DMS 273 (cell line): ENCODE measurements around the gene POLD3.

Source experiments
- DNase-seq: peaks from one replicate; lab custom pipeline; 2025; ENCODE audit not compliant: unreplicated experiment; lab: John Stamatoyannopoulos, UW

POLD3 gene, protein sequence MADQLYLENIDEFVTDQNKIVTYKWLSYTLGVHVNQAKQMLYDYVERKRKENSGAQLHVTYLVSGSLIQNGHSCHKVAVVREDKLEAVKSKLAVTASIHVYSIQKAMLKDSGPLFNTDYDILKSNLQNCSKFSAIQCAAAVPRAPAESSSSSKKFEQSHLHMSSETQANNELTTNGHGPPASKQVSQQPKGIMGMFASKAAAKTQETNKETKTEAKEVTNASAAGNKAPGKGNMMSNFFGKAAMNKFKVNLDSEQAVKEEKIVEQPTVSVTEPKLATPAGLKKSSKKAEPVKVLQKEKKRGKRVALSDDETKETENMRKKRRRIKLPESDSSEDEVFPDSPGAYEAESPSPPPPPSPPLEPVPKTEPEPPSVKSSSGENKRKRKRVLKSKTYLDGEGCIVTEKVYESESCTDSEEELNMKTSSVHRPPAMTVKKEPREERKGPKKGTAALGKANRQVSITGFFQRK

DNA sequence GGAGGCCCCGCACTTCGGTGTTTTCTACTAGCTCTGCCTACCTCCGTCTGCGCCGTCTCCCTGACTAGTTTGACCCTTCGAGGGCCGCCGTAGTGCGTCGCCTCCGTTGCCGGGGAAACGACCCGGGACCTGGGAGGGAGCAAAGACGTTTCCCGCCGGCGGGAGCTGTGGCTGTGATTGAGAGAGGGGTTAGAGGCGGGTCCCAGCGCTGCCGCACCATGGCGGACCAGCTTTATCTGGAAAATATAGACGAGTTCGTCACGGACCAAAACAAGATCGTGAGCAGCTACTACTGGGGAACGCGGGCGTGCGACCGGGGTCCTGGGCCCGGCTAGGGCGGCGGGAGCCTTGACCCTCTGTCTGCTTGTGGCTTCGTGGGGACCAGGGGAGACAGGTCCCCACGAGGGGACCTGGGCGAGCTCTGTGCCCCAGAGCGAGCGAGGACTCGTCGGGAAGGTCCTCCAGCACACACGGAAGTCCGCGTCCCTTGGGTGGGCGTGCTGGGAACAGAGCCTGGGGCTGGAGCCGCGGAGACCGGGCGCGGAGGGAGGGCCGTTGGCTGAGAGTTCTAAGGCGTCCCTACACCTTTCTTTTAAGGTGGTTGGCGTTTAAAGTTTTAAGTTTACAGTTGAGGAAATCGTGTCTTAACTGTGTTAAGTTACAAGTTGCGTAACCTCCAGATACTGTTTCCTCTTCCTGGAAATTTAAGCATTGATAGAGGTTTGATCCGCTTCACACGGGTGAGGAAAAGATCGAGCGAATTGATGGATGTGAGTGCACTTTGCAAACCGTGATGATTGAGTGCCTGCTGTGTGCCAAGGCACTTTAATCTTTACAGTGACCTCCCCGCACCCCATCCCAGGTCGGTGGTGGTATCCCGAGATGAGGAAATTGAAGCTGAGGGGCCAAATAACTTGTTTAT, at the start of gene POLD3:
Gene POLD3 (plus strand): TSS at position 142 of the 922 bp plus-strand sequence. CDS start 77 bp downstream, at position 219.
- peak; percentile 95 for DNase-seq

DNA sequence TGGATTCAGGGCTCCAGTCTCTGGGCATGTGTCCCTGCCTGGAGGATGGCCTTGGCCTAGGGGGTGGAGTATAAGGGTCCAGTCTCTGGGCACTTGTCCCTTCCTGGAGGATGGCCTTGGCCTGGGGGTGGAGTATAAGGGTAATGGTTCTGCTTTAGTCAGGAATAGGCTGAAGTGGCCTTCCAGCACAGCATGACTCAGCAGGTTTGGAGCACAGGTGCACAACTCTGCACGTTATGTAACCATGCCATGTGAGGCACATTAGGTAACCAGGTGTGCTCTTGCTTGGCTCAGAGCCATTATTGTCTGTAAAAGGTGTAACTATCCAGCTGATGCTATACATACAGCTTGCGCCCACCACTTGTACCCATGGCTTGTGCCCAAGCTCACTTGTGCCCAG, 48.4 kb upstream of the POLD3 start:
- DNase-seq, result peak; percentile 17

DNA sequence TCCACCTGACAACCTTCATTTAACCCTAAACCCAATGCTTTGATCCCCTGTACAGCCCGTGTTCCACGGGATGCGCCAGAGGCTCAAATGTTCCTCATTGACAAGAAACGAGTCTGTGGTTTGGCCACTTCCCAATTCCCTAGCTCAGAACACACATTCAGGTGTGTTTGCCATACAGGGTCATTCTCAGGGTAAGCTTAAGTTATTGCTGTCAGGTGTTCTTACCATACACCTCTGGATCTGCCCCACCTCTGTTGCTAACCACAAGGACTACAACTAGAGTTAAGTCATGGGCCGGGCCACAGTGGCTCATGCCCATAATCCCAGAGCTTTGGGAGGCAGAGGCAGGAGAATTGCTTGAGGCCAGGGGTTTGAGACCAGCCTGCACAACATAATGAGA, 45.6 kb upstream of the POLD3 start:
- no peak for DNase-seq

DNA sequence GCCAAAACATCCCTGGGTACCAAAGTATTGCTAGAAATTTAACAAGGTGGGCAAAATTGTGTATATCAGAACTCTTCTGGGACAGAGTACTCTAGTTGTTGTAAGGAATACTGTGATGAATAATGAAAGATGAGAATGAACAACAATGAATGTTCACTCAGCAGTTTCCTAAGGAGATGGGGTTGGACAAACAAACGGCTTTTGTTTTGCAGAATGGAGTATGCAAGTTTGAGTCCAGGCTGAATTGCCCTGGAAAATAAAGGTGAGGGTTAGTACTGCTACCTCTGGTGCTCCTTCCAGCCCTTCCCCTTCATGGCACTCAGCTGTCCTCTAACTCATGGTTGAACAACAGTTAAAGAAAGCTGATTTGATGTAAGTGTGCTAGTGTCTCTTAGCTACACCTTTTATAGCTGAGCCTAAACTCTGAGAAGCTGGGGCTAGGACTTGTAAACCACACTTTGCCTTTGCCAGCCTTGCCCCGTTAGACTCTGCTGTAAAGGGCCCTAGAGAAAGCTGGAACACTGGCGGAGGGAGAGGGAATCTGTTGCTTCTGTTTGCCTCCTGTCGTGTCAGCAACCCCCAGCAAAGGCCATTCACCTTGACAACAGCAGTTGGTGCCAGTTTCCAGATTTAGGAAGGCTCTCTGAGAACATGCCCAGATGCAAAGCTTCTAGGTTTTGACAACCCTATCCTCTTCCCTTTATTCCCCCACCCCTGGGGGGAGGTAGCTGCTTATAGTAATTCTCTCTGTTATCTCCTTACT, 41.2 kb upstream of the POLD3 start:
- DNase-seq, result peak; percentile 10

DNA sequence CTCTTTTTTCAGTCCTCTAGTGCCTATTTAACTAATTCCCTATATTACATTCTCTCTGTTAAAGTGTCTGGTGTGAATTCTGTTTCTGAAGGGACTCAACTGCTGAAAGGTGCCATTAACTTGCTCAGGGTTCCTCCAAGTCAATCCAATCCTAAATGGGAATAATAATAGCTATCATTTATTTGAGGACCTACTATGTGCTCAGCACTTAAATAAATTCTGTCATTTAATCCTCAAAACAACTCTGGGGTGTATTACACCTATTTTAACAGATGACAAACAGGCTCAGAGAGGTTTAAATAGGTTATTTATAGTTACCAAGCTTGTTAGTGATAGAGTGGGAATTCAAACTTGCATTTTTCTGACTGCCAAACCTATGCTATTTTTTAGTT, 40.6 kb upstream of the POLD3 start:
- DNase-seq, result no peak

DNA sequence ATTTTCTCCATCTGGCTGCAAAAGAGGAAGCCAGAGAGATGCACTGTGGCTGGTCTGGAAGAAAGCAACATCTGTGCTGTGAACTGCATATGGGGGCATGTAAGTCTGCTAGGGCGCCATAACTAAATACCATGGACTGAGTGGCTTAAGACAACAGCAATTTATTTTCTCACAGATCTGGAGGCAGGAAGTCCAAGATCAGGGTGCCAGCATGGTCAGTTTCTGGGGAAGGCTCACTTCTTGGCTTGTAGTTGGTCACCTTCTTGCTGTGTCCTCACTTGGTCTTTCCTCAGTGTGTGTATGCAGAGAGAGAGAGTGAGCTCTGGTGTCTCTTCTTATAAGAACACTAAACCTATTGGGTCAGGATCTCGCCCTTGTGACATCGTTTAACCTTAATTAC, 34.9 kb upstream of the POLD3 start:
- DNase-seq, result no peak

DNA sequence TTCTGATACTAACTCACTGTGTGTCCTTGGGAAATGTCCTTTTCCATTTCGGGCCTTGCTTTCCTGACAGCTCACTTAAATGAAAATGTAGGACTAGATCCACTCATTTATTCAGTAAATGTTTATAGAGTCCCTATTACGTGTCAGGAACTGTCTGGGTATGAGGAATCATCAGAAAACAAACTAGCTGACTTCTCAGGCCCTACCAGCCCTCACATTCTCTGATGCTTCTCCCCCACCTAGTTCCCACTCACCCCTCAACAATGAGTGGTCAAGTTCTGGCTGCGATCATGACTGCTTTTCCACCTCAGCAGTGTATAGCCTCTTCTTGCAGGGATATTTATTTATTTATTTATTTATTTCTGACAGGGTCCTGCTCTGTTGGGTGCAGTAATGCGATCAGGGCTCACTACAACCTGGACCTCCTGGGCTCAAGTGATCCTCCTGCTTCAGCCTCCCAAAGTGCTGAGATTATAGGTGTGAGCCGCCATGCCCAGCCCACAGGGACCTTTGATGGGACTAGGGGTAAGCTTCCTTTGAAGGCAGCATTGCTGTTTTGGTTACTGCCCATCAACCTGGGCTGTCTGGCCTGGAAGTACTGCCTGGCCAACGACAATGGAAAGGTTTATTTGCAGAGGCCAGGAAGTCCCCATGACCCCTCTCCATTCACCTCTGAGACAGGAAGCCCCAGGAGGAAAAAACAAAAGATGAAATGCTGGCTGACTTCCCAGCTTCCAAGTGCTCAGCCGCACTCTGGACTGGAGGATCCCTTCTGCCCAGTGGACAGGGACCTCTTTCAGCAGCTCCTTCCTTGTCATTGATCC, 33.1 kb upstream of the POLD3 start:
- no peak for DNase-seq

DNA sequence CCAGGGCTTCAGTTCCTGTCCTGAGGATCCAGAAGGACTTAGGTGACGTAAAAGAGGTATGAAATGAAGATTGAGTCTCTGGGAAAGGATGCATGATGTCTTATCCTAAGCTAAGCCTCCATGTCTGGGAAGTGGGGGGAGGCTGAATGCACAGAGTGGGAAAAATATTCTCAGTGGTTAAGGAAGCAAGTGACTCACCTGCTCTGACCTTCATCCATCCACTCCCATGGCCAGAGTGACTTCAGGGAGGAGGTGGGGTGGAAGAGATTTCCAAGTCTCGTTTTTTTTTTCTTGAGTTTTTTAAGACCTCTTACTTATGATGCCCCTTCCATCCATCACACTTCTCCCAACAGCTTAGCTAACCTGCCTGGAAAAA, 32.5 kb upstream of the POLD3 start:
- no peak for DNase-seq

DNA sequence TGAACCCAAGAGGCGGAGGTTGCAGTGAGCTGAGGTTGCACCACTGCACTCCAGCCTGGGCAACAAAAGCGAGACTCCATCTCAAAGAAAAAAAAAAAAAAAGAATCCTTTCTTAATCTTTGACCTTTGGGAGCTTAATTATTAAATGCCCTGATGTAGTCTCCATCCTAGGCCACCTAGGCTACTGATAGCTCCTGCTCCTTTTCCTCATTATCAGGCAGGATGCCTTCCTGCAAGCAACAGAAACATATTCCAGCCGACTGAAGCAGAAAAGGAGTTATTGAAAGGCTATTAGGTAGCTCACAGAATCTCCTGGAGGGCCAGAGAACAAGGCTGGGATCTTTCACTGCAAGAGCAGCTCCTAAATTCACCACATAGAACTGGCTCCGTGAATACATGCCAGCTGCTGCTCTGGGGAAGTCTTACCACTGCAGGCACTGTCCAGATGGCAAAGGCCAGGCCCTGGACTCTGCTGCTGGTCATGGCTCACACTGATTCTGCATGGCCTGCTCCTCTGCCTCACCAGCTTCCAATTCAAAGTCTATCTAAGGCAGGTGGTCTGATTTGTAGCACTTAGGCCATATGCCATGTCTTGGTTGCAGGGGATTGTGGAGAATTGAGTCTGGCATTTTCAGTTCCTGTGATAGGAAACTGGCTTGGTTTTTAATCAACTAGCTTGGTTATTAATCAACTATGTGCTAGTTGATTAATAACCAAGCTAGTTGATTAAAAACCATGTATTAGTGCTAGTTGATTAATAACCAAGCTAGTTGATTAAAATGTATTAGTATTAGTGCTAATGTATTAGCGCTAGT, 26.0 kb upstream of the POLD3 start:
- peak; percentile 35 for DNase-seq

DNA sequence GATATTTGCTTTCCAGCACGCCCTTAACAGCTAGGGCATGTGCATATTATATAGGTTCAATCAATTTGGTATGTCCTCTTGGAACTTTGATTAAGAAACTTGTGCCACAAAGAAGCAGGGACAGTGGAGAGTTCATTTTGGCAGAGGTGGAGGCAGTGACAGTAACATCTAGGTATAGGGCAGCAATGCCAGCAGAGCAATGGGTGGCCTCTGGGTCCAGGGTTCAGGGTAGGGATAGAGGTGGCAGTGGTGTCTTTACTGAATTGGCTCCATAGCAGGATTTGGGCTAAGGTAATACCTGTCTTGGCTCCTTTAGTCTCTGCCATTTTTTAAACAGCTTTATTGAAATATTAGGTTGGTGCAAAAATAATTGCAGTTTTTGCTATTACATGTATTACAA, 24.4 kb upstream of the POLD3 start:
- no peak for DNase-seq

DNA sequence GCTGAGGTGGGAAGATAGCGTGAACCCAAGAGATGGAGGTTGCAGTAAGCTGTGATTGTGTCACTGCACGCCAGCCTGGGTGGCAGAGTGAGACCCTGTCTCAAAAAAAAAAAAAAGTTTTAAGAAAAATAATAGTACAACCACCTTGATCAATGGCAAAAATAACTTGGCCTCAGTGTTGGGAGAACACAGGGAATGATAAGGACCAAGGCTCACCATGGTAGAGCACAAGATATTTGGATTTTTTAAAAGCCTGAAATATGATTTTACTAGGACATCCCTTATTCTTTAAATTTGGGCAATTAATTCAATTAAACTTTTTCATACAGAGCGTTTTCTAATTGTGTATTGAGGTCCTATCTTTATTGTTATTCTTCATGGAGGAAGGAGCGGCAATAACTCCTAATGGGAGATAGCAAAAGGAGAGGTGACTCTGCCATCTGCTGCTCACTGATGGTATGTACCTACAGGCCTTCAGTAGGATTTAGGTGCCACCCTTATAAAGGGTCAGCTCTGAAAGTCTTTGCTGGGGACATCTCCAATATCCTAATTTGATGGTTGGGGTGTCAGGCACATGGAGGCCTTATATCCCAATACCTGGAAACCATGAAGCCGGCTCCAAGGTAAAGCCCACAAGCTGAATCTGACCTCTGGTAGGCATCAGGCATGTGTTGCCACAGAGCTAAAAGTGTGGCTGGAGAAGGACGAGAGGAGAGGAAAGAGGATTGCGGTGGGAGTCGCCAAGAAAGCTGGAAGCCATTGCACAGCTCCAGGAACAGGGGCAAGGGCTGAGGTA, 21.9 kb upstream of the POLD3 start:
- peak; percentile 64 for DNase-seq

DNA sequence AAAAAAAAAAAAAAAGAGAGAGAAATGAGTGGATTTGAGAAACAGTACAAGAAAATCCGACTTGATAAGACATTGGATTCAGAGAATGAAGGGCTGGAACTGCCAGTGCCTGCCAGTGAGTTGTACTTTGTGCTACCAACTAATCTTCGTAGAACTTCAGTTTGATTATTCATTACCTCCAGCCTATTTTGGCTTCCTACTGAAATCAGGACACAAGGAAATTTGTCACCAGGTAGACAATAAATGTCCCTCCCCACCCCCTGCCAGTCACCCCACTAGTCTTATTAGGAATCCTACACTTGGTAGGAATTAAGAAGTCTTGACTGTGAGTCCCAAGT, 21.4 kb upstream of the POLD3 start:
- DNase-seq, result no peak

DNA sequence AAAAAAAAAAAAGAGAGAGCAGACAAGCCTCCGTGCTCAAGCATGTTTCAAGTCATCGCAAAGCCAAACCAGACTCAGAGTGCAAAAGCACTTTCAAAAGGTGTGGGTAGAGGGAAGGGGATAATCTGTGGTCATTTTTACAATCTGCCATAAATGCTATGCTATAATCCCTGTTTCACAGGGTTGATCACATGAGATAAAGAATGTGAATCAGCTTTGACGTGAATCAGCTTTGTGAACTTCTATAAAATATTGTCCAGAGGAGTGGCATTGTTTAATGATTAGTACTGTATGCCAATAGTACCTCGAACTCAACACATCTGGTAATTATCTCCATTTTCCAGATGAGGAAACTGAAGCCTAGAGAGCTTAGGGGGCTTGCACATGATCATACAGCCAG, 20.0 kb upstream of the POLD3 start:
- no peak for DNase-seq

DNA sequence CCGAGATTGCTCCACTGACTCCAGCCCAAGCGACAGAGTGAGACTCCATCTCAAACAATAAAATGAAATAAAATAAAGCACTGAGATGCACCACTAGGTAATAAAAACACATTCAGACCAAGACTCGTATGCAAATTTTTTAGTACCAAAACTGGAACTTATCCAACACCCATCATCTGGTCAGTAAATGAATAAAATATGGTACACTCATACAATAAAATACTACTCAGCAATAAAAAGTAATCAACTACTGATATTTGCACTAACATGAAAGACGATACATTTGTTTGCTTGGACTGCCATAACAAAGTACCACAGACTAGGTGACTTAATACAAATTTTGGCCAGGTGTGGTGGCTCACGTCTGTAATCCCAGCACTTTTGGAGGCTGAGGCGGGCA, 17.8 kb upstream of the POLD3 start:
- DNase-seq, result no peak

DNA sequence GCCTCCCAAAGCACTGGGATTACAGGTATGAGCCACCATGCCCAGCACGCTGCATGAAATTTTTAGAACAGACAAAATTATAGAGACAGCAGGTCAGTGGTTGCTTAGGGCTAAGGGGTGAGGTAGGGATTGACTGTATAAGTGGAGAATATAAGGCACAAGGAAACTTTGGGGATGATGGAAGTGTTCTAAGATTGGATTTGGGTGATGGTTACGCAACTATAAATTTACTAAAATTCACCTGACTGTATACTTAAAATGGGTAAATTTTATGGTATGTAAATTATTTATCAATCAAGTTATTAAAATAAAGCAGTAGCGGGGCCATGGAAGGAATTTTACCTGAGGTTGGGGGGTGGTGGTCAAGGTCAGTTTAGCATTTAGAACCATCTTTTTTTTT, 16.4 kb upstream of the POLD3 start:
- no peak for DNase-seq

DNA sequence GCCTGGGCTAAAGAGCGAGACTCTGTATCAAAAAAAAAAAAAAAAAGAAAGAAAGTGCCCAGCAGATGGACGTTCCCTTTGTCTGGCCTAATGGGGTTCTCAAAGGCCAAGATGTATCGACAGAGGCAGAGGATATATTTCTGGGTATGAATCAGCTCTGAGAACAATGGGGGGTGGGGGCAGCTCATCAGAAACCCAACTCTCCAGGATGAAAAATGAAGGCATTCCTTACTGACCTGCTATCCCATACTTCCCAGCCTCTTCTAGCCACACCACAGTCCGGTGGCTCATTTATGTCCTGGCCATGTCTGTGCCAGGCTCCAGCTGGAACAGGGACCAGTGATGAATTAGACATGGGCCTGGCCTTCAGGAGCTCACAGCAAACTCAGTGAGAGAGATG, 15.2 kb upstream of the POLD3 start:
- no peak for DNase-seq

DNA sequence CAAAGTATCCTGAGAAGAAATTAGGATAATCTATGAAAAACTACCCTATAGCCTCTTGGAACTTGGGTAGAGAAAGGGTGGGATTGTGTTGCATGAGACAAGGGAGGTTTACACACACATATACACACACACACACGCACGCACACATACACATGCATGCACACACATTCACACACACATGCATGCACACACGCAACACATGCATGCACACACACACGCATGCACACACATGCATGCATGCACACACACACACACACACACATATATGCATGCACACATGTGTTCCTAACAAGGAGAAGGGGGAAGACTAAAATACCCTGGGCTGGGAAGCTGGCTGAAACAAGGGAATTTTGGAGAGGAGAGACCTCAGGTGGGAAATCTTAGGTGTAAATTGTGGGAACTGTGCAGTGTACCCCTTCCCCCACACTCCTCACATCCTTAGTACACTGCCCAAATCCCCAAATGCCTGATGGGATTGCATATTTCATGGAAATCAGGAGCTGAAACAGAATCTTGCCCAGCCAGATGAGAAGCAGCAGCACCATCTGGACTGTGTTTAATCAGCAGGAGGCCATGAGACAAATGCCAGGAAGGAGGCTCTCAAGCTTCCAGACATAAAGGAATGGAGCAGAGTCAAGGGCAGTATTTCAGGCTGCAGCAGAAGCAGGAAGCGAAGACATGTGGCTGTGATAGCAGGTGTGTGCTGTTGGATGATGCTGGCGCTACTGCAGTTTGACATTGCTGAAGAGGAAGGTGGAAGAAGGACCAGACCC, 14.6 kb upstream of the POLD3 start:
- peak; percentile 90 for DNase-seq

DNA sequence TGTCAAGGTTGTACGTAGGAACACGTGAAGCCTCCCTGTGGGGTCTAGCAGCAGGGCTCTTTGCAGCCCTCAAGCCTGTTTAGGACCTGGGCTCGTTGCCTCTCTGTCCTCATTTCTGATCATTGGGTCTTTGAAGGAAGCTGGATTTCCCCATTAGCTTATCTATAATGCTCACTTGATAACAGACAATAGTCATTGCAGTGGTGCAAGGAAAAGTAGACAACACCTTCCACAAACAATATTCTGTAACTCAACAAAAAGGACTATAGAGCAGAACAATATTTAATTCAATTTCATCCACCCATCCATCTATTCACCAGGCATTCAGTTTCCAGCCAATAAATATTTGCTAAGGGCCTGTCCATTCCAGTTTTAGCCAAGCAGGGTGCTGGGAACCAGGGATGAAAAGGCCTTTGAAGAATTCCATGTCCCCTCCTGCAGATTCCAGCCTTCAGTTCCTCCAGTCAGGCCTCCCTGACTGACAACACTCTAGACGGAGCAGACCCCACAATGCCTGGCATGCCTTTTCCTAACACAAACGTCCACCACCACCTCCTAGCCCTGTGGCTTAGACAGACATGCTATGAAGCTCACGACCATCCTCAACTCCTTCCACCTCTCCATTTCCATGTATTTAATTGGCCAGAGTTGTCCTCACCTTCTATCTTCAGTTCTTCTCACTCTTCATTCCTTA, 12.7 kb upstream of the POLD3 start:
- DNase-seq, result no peak
